Spleen (tissue), 7 donors: ENCODE results near the gene RIMS3.
A peak's percentile ranks its signal among the peaks of the same experiment; 100 is the strongest.

Source experiments
- CTCF ChIP-seq, 11 experiments: fragments of 200-600 bp in 7 of 11; fragments of 450-650 bp in 4 of 11; sonication (generic) in 4 of 11; IDR thresholded peaks in 8 of 11; conservative IDR thresholded peaks in 3 of 11; 1 replicate in 7 of 11; 2 replicates in 4 of 11; pipeline versions ENCODE4 v1.4.0 to v1.8.0; 2016 to 2021; ENCODE audit warnings: antibody characterized with exemption in 11 of 11, inconsistent platforms in 4 of 11, mild to moderate bottlenecking in 1 of 11
- POLR2A ChIP-seq, 3 donors: fragments of 450-650 bp; IDR thresholded peaks; one replicate each; pipeline ENCODE4 v1.5.1; 2017; ENCODE audit warnings: antibody characterized with exemption in 3 of 3, mild to moderate bottlenecking in 1 of 3
- POLR2AphosphoS5 ChIP-seq, 3 donors: sonication (generic); formaldehyde crosslinking; IDR thresholded peaks; one replicate each; pipeline ENCODE4 v1.5.1; 2017; ENCODE audit warnings: antibody characterized with exemption in 3 of 3
- donor health status: DM: no; HTN: no; CAD: no; lungs with moderate emphysema.
- donor health status: DM: no; HTN: no; CAD: no.
- donor health status: DM: no; HTN: no; CAD: no.

- peak in 1 of 11 experiments; percentile 25 for TF ChIP-seq CTCF (IDR thresholded peaks at IDR 0.05 in 8 of 11, conservative IDR thresholded peaks at IDR 0.05 in 3 of 11)
- peak in 1 of 3 donors; percentile 48 for TF ChIP-seq POLR2AphosphoS5 (IDR thresholded peaks at IDR 0.05)
- TF ChIP-seq POLR2A (IDR thresholded peaks at IDR 0.05), result no peak
Observed at GRCh38 chr1:40712997-40713396, 47.5 kb upstream of the RIMS3 start.
